ENCODE measurements around the gene TFF3. TPM values are rescaled to one million over a fixed set of nuclear protein-coding genes. Genes with fewer than 3 reads are reported as not detected.
A peak's percentile ranks its signal among the peaks of the same experiment; 100 is the strongest.

The TFF3 gene
- total and polyA plus RNA-seq, 10 donors: 28.9 to 123 (median 72.7) TPM

DNA sequence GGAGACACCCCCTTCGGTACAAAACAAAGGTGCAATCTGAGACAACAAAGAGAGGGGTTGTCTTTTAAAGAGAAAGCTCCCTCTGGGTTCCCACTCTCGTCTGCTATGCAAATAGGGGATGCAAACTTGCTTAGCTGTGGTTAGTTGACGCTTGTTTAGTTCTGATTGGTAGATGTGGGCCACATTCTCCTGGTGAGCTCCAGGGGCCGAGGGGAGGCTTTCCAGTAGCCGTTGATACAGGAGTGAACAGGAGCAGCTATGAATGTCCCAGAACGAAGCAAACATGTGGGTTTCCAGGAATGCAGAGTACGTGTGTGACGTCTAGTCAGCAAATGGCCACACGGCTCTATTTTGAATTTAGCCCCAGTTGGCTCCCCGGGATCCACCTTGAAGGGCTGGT, 20.8 kb upstream of the TFF3 start:
- Histone ChIP-seq H3K4me1 (peaks cover 0 to 14% (median 9%) of the 10 kb centered on the region in 6 donors), H3K27ac (no peak overlapping the region), H3K27me3 (replicated peaks in 1 of 7) (peaks cover 0 to 24% (median 4%) of the 10 kb centered on the region in 7 donors), H3K36me3 (no peaks in the 10 kb centered on the region), H3K4me3 (no peak overlapping the region), H3K9me3 (peaks cover 0 to 17% (median 13%) of the 10 kb centered on the region in 8 donors)
- DNase-seq: peak; percentile 25
- no peak for TF ChIP-seq POLR2A (IDR thresholded peaks at IDR 0.05)
- TF ChIP-seq POLR2AphosphoS5 (IDR thresholded peaks at IDR 0.05): no peak
- TF ChIP-seq, protein P1, sequence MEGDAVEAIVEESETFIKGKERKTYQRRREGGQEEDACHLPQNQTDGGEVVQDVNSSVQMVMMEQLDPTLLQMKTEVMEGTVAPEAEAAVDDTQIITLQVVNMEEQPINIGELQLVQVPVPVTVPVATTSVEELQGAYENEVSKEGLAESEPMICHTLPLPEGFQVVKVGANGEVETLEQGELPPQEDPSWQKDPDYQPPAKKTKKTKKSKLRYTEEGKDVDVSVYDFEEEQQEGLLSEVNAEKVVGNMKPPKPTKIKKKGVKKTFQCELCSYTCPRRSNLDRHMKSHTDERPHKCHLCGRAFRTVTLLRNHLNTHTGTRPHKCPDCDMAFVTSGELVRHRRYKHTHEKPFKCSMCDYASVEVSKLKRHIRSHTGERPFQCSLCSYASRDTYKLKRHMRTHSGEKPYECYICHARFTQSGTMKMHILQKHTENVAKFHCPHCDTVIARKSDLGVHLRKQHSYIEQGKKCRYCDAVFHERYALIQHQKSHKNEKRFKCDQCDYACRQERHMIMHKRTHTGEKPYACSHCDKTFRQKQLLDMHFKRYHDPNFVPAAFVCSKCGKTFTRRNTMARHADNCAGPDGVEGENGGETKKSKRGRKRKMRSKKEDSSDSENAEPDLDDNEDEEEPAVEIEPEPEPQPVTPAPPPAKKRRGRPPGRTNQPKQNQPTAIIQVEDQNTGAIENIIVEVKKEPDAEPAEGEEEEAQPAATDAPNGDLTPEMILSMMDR (IDR thresholded peaks at IDR 0.05 in 8 of 11, conservative IDR thresholded peaks at IDR 0.05 in 3 of 11): no peak
- 43 to 64% (median 57%) methylated on average over 9 to 10 of the region's 10 CpGs for WGBS, 5 donors
- intact Hi-C loops (cut with DNase I; ENCODE audit: low total_unique reads): no loop called here

DNA sequence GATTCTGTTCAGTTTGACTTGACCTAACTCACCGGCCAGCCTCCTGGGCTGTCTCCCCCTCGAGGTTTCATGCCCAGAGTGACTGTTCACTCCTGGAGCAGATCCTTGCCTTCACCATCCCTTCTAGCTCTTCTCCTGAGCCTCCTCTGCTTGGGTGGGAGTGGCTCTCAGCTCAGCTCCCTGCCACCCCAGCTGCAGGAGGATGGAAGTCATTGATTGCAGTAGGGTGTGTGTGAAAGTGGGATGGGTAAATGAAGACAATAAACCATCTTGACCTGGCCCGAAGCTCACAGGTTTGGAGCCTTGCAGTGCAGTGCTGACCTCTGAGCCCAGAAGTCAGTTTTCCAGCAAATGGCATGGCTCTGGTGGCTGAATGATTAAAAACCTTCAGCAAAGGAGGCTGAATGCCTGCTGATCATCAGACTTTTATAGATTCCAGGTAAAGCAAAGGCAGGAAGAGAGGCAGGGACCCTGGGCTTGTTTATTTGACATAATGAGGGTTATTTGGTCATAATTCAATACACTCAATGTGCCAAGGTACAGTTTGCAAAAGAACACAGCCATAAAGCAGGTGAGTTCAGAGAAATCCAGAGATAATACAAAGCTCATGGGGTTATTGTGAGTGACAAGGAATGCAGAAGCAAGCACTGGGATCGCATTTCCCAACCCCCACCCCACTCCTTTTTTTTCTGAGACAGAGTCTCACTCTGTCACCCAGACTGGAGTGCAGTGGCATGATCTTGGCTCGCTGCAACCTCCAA, 17.5 kb upstream of the TFF3 start:
- Histone ChIP-seq H3K36me3 (no peaks in the 10 kb centered on the region), H3K4me3 (no peak overlapping the region), H3K27ac (no peak overlapping the region), H3K27me3 (replicated peaks in 1 of 7) (peaks cover 0 to 24% (median 4%) of the 10 kb centered on the region in 7 donors), H3K9me3 (peaks cover 0 to 18% (median 14%) of the 10 kb centered on the region in 8 donors), H3K4me1 (peaks cover 0 to 5% (median 2%) of the 10 kb centered on the region in 6 donors)
- TF ChIP-seq, protein P1 (IDR thresholded peaks at IDR 0.05 in 8 of 11, conservative IDR thresholded peaks at IDR 0.05 in 3 of 11): no peak
- TF ChIP-seq POLR2A (IDR thresholded peaks at IDR 0.05) (no peak), POLR2AphosphoS5 (IDR thresholded peaks at IDR 0.05) (no peak)
- intact Hi-C loops (cut with DNase I; ENCODE audit: low total_unique reads): no loop called here
- WGBS, 5 donors: 78 to 86% (median 80%) methylated on average over 5 of the region's 5 CpGs
- peak; percentile 2 for DNase-seq

GRCh38 chr21:42331660-42332059, 16.5 kb upstream of the TFF3 start:
- Histone ChIP-seq H3K36me3 (no peaks in the 10 kb centered on the region), H3K4me3 (no peak overlapping the region), H3K27ac (no peak overlapping the region), H3K4me1 (no peaks in the 10 kb centered on the region), H3K9me3 (peaks cover 0 to 18% (median 14%) of the 10 kb centered on the region in 8 donors), H3K27me3 (replicated peaks in 1 of 7) (peaks cover 0 to 24% (median 4%) of the 10 kb centered on the region in 7 donors)
- DNase-seq: no peak
- intact Hi-C loops (cut with DNase I; ENCODE audit: low total_unique reads): no loop called here
- TF ChIP-seq POLR2AphosphoS5 (IDR thresholded peaks at IDR 0.05): no peak
- TF ChIP-seq POLR2A (IDR thresholded peaks at IDR 0.05): no peak
- TF ChIP-seq, protein P1 (IDR thresholded peaks at IDR 0.05 in 8 of 11, conservative IDR thresholded peaks at IDR 0.05 in 3 of 11): no peak

Measured in spleen (tissue), 11 donors.